ENCODE data around the gene IL2. TPM values are rescaled to one million over a fixed set of nuclear protein-coding genes. Genes with fewer than 3 reads are reported as not detected.

IL2 gene
- total RNA-seq, 1 experiment from 2014 or later: 1.3 TPM

- DNase-seq (ENCODE audit: low read depth, low spot score) (no peak), ATAC-seq (no peak)
- ChIA-PET RAD21 (ENCODE audit: low non-redundant PET in 1 of 2, low total read pairs in 2 of 2, uncharacterized antibody in 2 of 2, unreplicated experiment in 2 of 2) (no interaction called here), POLR2A (no interaction called here), CTCF (no interaction called here)
- Histone ChIP-seq H3K4me3 (replicated peaks in 1 of 2; ENCODE audit: low read depth in 1 of 2, low read length in 2 of 2) (no peak overlapping the region), H3K4me2 (ENCODE audit: low read length) (no peak overlapping the region), H3K27me3 (ENCODE audit: insufficient read depth, low read length) (no peaks in the 10 kb centered on the region), H3K9me2 (ENCODE audit: insufficient read depth) (no peaks in the 10 kb centered on the region), H3K36me3 (ENCODE audit: control insufficient read depth in 1 of 2, insufficient read depth in 2 of 2, low read length in 2 of 2) (no peaks in the 10 kb centered on the region), H3K4me1 (ENCODE audit: control insufficient read depth in 1 of 2, insufficient read depth in 2 of 2, low read length in 2 of 2) (no peaks in the 10 kb centered on the region), H3K79me2 (ENCODE audit: insufficient read depth, low read length) (no peaks in the 10 kb centered on the region), H4K20me1 (ENCODE audit: insufficient read depth) (no peaks in the 10 kb centered on the region), H3K27ac (ENCODE audit: low read depth, low read length) (no peak overlapping the region), H3K9me3 (ENCODE audit: control insufficient read depth in 1 of 2, insufficient read depth in 1 of 2, low read depth in 1 of 2, low read length in 2 of 2) (no peaks in the 10 kb centered on the region), H2AFZ (ENCODE audit: low read depth, low read length, poor library complexity, severe bottlenecking) (no peak overlapping the region), H3K9ac (ENCODE audit: low read length) (no peak overlapping the region)
- intact Hi-C loops (cut with micrococcal nuclease): no loop called here
- BruUV-seq (replicated peaks): no TSS peak
- TF ChIP-seq MAX (IDR thresholded peaks at IDR 0.05) (no peak), JUND (IDR thresholded peaks at IDR 0.05) (no peak), ZFX (IDR thresholded peaks at IDR 0.05) (no peak), EZH2 (IDR thresholded peaks at IDR 0.05) (no peak), ZBTB33 (IDR thresholded peaks at IDR 0.05; ENCODE audit: extremely low read depth, insufficient replicate concordance, low read length) (no peak), RAD21 (IDR thresholded peaks at IDR 0.05; ENCODE audit: low read depth) (no peak), CBX3 (IDR thresholded peaks at IDR 0.05; ENCODE audit: low read depth) (no peak), ELF1 (IDR thresholded peaks at IDR 0.05; ENCODE audit: borderline replicate concordance, low read depth) (no peak)
Measured at GRCh38 chr4:122476745-122477144, 20.2 kb upstream of the IL2 start.

GRCh38 chr4:122476126-122476525, 19.6 kb upstream of the IL2 start:
- Histone ChIP-seq H3K9ac (ENCODE audit: low read length) (no peak overlapping the region), H3K4me1 (ENCODE audit: control insufficient read depth in 1 of 2, insufficient read depth in 2 of 2, low read length in 2 of 2) (no peaks in the 10 kb centered on the region), H3K4me2 (ENCODE audit: low read length) (no peak overlapping the region), H3K4me3 (replicated peaks in 1 of 2; ENCODE audit: low read depth in 1 of 2, low read length in 2 of 2) (no peak overlapping the region), H4K20me1 (ENCODE audit: insufficient read depth) (no peaks in the 10 kb centered on the region), H3K36me3 (ENCODE audit: control insufficient read depth in 1 of 2, insufficient read depth in 2 of 2, low read length in 2 of 2) (no peaks in the 10 kb centered on the region), H3K27ac (ENCODE audit: low read depth, low read length) (no peak overlapping the region), H2AFZ (ENCODE audit: low read depth, low read length, poor library complexity, severe bottlenecking) (no peak overlapping the region), H3K79me2 (ENCODE audit: insufficient read depth, low read length) (no peaks in the 10 kb centered on the region), H3K9me3 (ENCODE audit: control insufficient read depth in 1 of 2, insufficient read depth in 1 of 2, low read depth in 1 of 2, low read length in 2 of 2) (no peaks in the 10 kb centered on the region), H3K9me2 (ENCODE audit: insufficient read depth) (no peaks in the 10 kb centered on the region), H3K27me3 (ENCODE audit: insufficient read depth, low read length) (no peaks in the 10 kb centered on the region)
- no peak for DNase-seq (ENCODE audit: low read depth, low spot score)
- BruUV-seq (replicated peaks): no TSS peak
- ChIA-PET CTCF (no interaction called here), POLR2A (no interaction called here), RAD21 (ENCODE audit: low non-redundant PET in 1 of 2, low total read pairs in 2 of 2, uncharacterized antibody in 2 of 2, unreplicated experiment in 2 of 2) (no interaction called here)
- intact Hi-C loops (cut with micrococcal nuclease): no loop called here
- ATAC-seq: no peak
- TF ChIP-seq FOSL1 (IDR thresholded peaks at IDR 0.05; ENCODE audit: low read depth): no peak
- no peak for TF ChIP-seq CTCF (IDR thresholded peaks at IDR 0.05 in 2 of 3, conservative IDR thresholded peaks at IDR 0.05 in 1 of 3; ENCODE audit: borderline replicate concordance in 1 of 3, insufficient read depth in 1 of 3, low read depth in 2 of 3, low read length in 2 of 3)
- no peak for TF ChIP-seq SP1 (IDR thresholded peaks at IDR 0.05; ENCODE audit: low read depth)
- TF ChIP-seq ZBTB33 (IDR thresholded peaks at IDR 0.05; ENCODE audit: extremely low read depth, insufficient replicate concordance, low read length): no peak
- no peak for TF ChIP-seq POLR2A (IDR thresholded peaks at IDR 0.05; ENCODE audit: borderline replicate concordance, extremely low read depth, insufficient read depth, insufficient read length)
- TF ChIP-seq ZNF274 (IDR thresholded peaks at IDR 0.05; ENCODE audit: low read depth, low read length): no peak
- no peak for TF ChIP-seq MAX (IDR thresholded peaks at IDR 0.05)
- no peak for TF ChIP-seq TCF7L2 (IDR thresholded peaks at IDR 0.05; ENCODE audit: borderline replicate concordance, extremely low read depth, insufficient read depth, insufficient read length)
- TF ChIP-seq SRF (IDR thresholded peaks at IDR 0.05; ENCODE audit: low read depth): no peak
- TF ChIP-seq POLR2AphosphoS5 (IDR thresholded peaks at IDR 0.05; ENCODE audit: low read depth, low read length): no peak
- TF ChIP-seq ZFX (IDR thresholded peaks at IDR 0.05): no peak
